CD14-positive monocyte (primary cell): ENCODE results near the gene TENM3. TPM values are rescaled to one million over a fixed set of nuclear protein-coding genes. Genes with fewer than 3 reads are reported as not detected.

ENCODE experiments used
- DNase-seq, 3 donors: peaks; one replicate each; pipeline ENCODE4 v3.0.0-alpha.2; 2011 to 2022
- H2AFZ ChIP-seq: 2 replicates; pipeline ENCODE4 v1.6.0; 2012; ENCODE audit warnings: mild to moderate bottlenecking, low read depth, low read length, inconsistent platforms; ENCODE audit not compliant: insufficient read depth, poor library complexity, severe bottlenecking
- H3K27ac ChIP-seq, 2 donors: 1 replicate in 1 of 2; 2 replicates in 1 of 2; pipeline ENCODE4 v1.5.1; 2012 to 2013; ENCODE audit warnings: low read length in 2 of 2, control low read depth in 1 of 2, inconsistent platforms in 1 of 2, low read depth in 1 of 2, mild to moderate bottlenecking in 1 of 2
- H3K27me3 ChIP-seq, 2 donors: one replicate each; pipeline versions ENCODE4 v1.6.0 to v1.6.1; 2011 to 2013; ENCODE audit warnings: low read length in 2 of 2; ENCODE audit not compliant: control insufficient read depth in 2 of 2, insufficient read depth in 2 of 2
- H3K36me3 ChIP-seq, 2 donors: replicated peaks in 1 of 2; 1 replicate in 1 of 2; 2 replicates in 1 of 2; pipeline versions ENCODE4 v1.5.1 to v1.6.1; 2012 to 2013; ENCODE audit warnings: low read length in 2 of 2, control low read depth in 1 of 2, inconsistent platforms in 1 of 2, mild to moderate bottlenecking in 1 of 2; ENCODE audit not compliant: insufficient read depth in 2 of 2, control insufficient read depth in 1 of 2
- H3K4me1 ChIP-seq, 2 donors: 1 replicate in 1 of 2; 2 replicates in 1 of 2; pipeline versions ENCODE4 v1.5.1 to v1.6.1; 2012 to 2013; ENCODE audit warnings: low read length in 2 of 2, control low read depth in 1 of 2, inconsistent platforms in 1 of 2, mild to moderate bottlenecking in 1 of 2, moderate library complexity in 1 of 2; ENCODE audit not compliant: insufficient read depth in 2 of 2, control insufficient read depth in 1 of 2
- H3K4me2 ChIP-seq: replicated peaks from 2 replicates; pipeline ENCODE3; 2012; ENCODE audit warnings: low read length, moderate library complexity, mild to moderate bottlenecking; ENCODE audit not compliant: poor library complexity, severe bottlenecking; ENCODE audit errors: extremely low read depth
- H3K4me3 ChIP-seq, 3 experiments: fragments of 200-600 bp in 1 of 3; sonication (generic) in 1 of 3; replicated peaks in 1 of 3; 1 replicate in 2 of 3; 2 replicates in 1 of 3; pipeline ENCODE4 v1.5.1; 2011 to 2013; ENCODE audit warnings: low read length in 3 of 3, mild to moderate bottlenecking in 3 of 3, control low read depth in 2 of 3, low read depth in 2 of 3, inconsistent platforms in 1 of 3, moderate library complexity in 1 of 3
- H3K79me2 ChIP-seq: 2 replicates; pipeline ENCODE4 v1.6.0; 2012; ENCODE audit warnings: mild to moderate bottlenecking, control low read depth, inconsistent platforms, low read length, moderate library complexity; ENCODE audit not compliant: insufficient read depth
- H3K9ac ChIP-seq: 2 replicates; pipeline ENCODE4 v1.6.0; 2017; ENCODE audit warnings: low read length, mild to moderate bottlenecking; ENCODE audit not compliant: insufficient read depth, poor library complexity, severe bottlenecking
- H3K9me3 ChIP-seq, 2 donors: replicated peaks in 1 of 2; 1 replicate in 1 of 2; 2 replicates in 1 of 2; pipeline versions ENCODE4 v1.5.1 to v1.6.1; 2012 to 2013; ENCODE audit warnings: low read length in 2 of 2, control low read depth in 1 of 2; ENCODE audit not compliant: control insufficient read depth in 1 of 2, insufficient read depth in 1 of 2
- H4K20me1 ChIP-seq: 2 replicates; pipeline ENCODE4 v1.6.0; 2012; ENCODE audit warnings: mild to moderate bottlenecking, low read length, control low read depth, moderate library complexity; ENCODE audit not compliant: insufficient read depth
- H3K27ac Mint-ChIP-seq, 7 donors: one replicate each; pipeline ENCODE4 v1.8.0; 2020; ENCODE audit warnings: mild to moderate bottlenecking in 7 of 7, mixed read lengths in 7 of 7, moderate library complexity in 6 of 7, inconsistent platforms in 2 of 7
- H3K27me3 Mint-ChIP-seq, 3 donors: one replicate each; pipeline ENCODE4 v1.8.0; 2021 to 2022; ENCODE audit warnings: low read depth in 3 of 3, mild to moderate bottlenecking in 3 of 3, mixed read lengths in 3 of 3, moderate library complexity in 3 of 3, inconsistent platforms in 1 of 3
- H3K36me3 Mint-ChIP-seq, 2 donors: one replicate each; pipeline ENCODE4 v1.8.0; 2020; ENCODE audit warnings: mixed read lengths in 2 of 2, inconsistent platforms in 1 of 2, mild to moderate bottlenecking in 1 of 2
- H3K4me1 Mint-ChIP-seq: one replicate; pipeline ENCODE4 v1.8.0; 2020; ENCODE audit warnings: mild to moderate bottlenecking, mixed read lengths
- H3K4me3 Mint-ChIP-seq, 2 donors: one replicate each; pipeline ENCODE4 v1.8.0; 2020; ENCODE audit warnings: mild to moderate bottlenecking in 2 of 2, mixed read lengths in 2 of 2, moderate library complexity in 1 of 2
- H3K9me3 Mint-ChIP-seq, 7 donors: one replicate each; pipeline ENCODE4 v1.8.0; 2020 to 2022; ENCODE audit warnings: mixed read lengths in 7 of 7, mild to moderate bottlenecking in 6 of 7, moderate library complexity in 6 of 7, inconsistent platforms in 2 of 7
- CTCF ChIP-seq: fragments of 200-600 bp; IDR thresholded peaks from one replicate; pipeline ENCODE4 v1.8.0; 2022; ENCODE audit warnings: antibody characterized with exemption, mild to moderate bottlenecking
- WGBS: methylation state at CpG from one replicate; pipeline ENCODE4 v1.1.5; 2013; ENCODE audit warnings: missing lambda C conversion rate; ENCODE audit not compliant: insufficient coverage; 5-methylcytosine and 5-hydroxymethylcytosine counted together
- intact Hi-C, 2 donors: fragments of 100-400 bp; cut with micrococcal nuclease; formaldehyde crosslinking; loops; one replicate each; pipeline versions ENCODE4 v1.15.0 to v1.15.1; 2023
- polyA plus RNA-seq, 3 donors: library from polyadenylated mRNA; depleted of rRNA in 1 of 3; unstranded in 2 of 3; stranded (reverse) in 1 of 3; fragments of 300-500 nt in 2 of 3; fragments of >200 nt in 1 of 3; fragmentation: Illumina TruSeq in 2 of 3; gene quantifications; 1 replicate in 2 of 3; 2 replicates in 1 of 3; pipeline ENCODE4 v1.2.3, GENCODE V29; 2012 to 2021

Gene TENM3
- polyA plus RNA-seq, 3 donors: not detected

DNA sequence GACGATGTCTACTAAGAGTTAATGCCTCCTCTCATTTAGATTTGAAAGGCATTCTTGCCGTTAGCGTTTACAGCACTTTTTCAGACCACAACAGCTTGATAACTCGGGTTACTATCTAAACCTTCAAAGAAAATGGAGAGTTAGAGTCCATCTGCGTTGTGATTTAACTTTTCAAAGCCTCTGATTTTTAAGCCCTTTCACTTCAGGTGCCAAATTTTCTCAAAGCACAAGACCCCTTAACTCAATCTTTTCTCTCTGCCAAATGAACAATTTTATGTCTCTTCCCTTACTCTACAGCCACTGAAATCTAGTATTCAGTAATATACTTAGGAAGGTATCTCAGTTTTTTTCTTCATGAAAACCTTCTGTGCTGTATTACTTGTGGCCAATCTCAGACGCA, 310.5 kb downstream of the TENM3 start:
- no peaks in the 10 kb centered on the region for H3K36me3 Mint-ChIP-seq
- peaks cover 0 to 1% (median 0%) of the 10 kb centered on the region in 3 donors for H3K27me3 Mint-ChIP-seq

DNA sequence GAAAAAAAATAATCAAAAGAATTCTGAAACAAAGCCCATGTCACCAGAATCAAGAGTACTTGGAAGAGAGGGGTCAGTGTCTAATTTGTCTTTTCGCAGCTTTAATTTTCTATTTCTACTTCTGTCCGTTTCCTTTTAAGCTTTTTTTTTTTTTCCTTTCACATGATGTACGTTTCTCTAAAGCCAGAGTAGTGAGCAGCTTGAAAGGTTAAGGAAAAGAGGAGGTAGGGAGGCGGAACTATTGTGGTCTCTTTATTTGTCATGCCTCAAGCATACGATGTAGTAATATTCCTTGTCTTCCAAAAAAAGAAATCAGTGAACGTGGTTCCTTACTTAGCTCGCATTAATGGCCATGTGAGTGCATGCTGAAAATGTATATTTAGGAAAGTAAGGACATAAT, 311.5 kb downstream of the TENM3 start:
- H3K4me3 ChIP-seq: no peak overlapping the region
- DNase-seq: no peak
- no peaks in the 10 kb centered on the region for H3K4me1 ChIP-seq
- H3K79me2 ChIP-seq: no peaks in the 10 kb centered on the region
- Mint-ChIP-seq H3K4me3 (no peak overlapping the region), H3K36me3 (no peaks in the 10 kb centered on the region), H3K9me3 (peaks cover 0 to 3% (median 0%) of the 10 kb centered on the region in 7 donors), H3K4me1 (no peaks in the 10 kb centered on the region), H3K27me3 (peaks cover 0 to 1% (median 0%) of the 10 kb centered on the region in 3 donors), H3K27ac (no peak overlapping the region)
- H3K27ac ChIP-seq: no peak overlapping the region
- no peak overlapping the region for H2AFZ ChIP-seq
- no peaks in the 10 kb centered on the region for H3K27me3 ChIP-seq
- H3K4me2 ChIP-seq: no peak overlapping the region
- H3K9me3 ChIP-seq: no peaks in the 10 kb centered on the region
- WGBS: no CpG with 5 or more reads among the region's 7 CpGs
- no peak for TF ChIP-seq CTCF
- no peaks in the 10 kb centered on the region for H4K20me1 ChIP-seq
- intact Hi-C loops: no loop called here
- H3K36me3 ChIP-seq: no peaks in the 10 kb centered on the region
- no peak overlapping the region for H3K9ac ChIP-seq

More for the DNA sequence above, 310.5 kb downstream of the TENM3 start:
- Histone ChIP-seq H3K27ac (no peak overlapping the region), H3K4me1 (no peaks in the 10 kb centered on the region), H3K4me3 (no peak overlapping the region), H3K9ac (no peak overlapping the region), H2AFZ (no peak overlapping the region), H3K9me3 (no peaks in the 10 kb centered on the region), H3K79me2 (no peaks in the 10 kb centered on the region), H3K36me3 (no peaks in the 10 kb centered on the region), H4K20me1 (no peaks in the 10 kb centered on the region), H3K4me2 (no peak overlapping the region), H3K27me3 (no peaks in the 10 kb centered on the region)
- Mint-ChIP-seq H3K9me3 (peaks cover 0 to 3% (median 0%) of the 10 kb centered on the region in 7 donors), H3K4me1 (no peaks in the 10 kb centered on the region), H3K27ac (no peak overlapping the region), H3K4me3 (no peak overlapping the region)
- no peak for DNase-seq
- intact Hi-C loops: no loop called here
- no peak for TF ChIP-seq CTCF
- WGBS: no CpG with 5 or more reads among the region's 6 CpGs
